GM18519 (cell line): ENCODE measurements around the gene ZSCAN23.
"Not testable (repeated sequence)": the region's sequence is repeated elsewhere in the genome, so short reads cannot be mapped to it uniquely, and the experiment has no call there.

Experiments used
- ATAC-seq: cut with Tn5 transposase; IDR thresholded peaks from one replicate; pipeline ENCODE4 v1.9.1; 2021; ENCODE audit warnings: mild to moderate bottlenecking, moderate library complexity; ENCODE audit not compliant: unreplicated experiment, low FRiP score

Gene ZSCAN23

GRCh38 chr6:28443112-28443773 lies at the start of gene ZSCAN23:
TSS of gene ZSCAN23 (minus strand) at chr6:28443491. CDS start at chr6:28436266, 7,225 bp downstream.
- ATAC-seq = peak; percentile 81

- no peak for ATAC-seq
Measured at GRCh38 chr6:28491984-28492317, 48.7 kb upstream of the ZSCAN23 start.

GRCh38 chr6:28490205-28490890 lies 47.1 kb upstream of the ZSCAN23 start:
- ATAC-seq = no peak

- no peak for ATAC-seq
Measured at GRCh38 chr6:28489366-28490204, 46.3 kb upstream of the ZSCAN23 start.

- ATAC-seq = no peak
Measured at GRCh38 chr6:28488916-28489365, 45.6 kb upstream of the ZSCAN23 start.

GRCh38 chr6:28486988-28487742 lies 43.9 kb upstream of the ZSCAN23 start:
- no peak for ATAC-seq

GRCh38 chr6:28486533-28486932 lies 43.2 kb upstream of the ZSCAN23 start:
- ATAC-seq = no peak

- ATAC-seq = no peak
Measured at GRCh38 chr6:28485482-28485881, 42.2 kb upstream of the ZSCAN23 start.

GRCh38 chr6:28480253-28480932 lies 37.1 kb upstream of the ZSCAN23 start:
- no peak for ATAC-seq

GRCh38 chr6:28478518-28478917 lies 35.2 kb upstream of the ZSCAN23 start:
- no peak for ATAC-seq

GRCh38 chr6:28474441-28475219 lies 31.3 kb upstream of the ZSCAN23 start:
- no peak for ATAC-seq

GRCh38 chr6:28469153-28469745 lies 26.0 kb upstream of the ZSCAN23 start:
- not testable (repeated sequence) for ATAC-seq

- ATAC-seq = no peak
Measured at GRCh38 chr6:28468056-28468455, 24.8 kb upstream of the ZSCAN23 start.

- no peak for ATAC-seq
Measured at GRCh38 chr6:28462401-28462800, 19.1 kb upstream of the ZSCAN23 start.

- ATAC-seq = no peak
Measured at GRCh38 chr6:28458568-28458967, 15.3 kb upstream of the ZSCAN23 start.

- no peak for ATAC-seq
Measured at GRCh38 chr6:28449056-28449455, 5.8 kb upstream of the ZSCAN23 start.

- ATAC-seq = not testable (repeated sequence)
Measured at GRCh38 chr6:28447512-28447906, 4.2 kb upstream of the ZSCAN23 start.

GRCh38 chr6:28446818-28447511 lies 3.7 kb upstream of the ZSCAN23 start:
- ATAC-seq = no peak
